SK-N-SH treated with all-trans-retinoic acid at 6 μM for 48 hours (cell line): Measurements from ENCODE around the gene FAM216B.

ENCODE experiments used
- ATAC-seq: fragments of 200-7000 bp; cut with Tn5 transposase; 3 replicates; pipeline ENCODE4 v1.9.1; 2020; ENCODE audit warnings: mild to moderate bottlenecking, moderate library complexity
- BACH2 ChIP-seq: fragments of 250-450 bp; sonication (Bioruptor Pico); IDR thresholded peaks from 2 replicates; pipeline ENCODE4 v1.9.0; 2021; ENCODE audit warnings: mild to moderate bottlenecking, borderline replicate concordance
- CSDC2 ChIP-seq: fragments of 250-450 bp; sonication (Bioruptor Pico); IDR thresholded peaks from 2 replicates; pipeline ENCODE4 v1.5.0; 2020; ENCODE audit warnings: mild to moderate bottlenecking, moderate library complexity
- CSRNP3 ChIP-seq: fragments of 250-450 bp; sonication (Bioruptor Pico); IDR thresholded peaks from 2 replicates; pipeline ENCODE4 v1.5.1; 2021; ENCODE audit warnings: mild to moderate bottlenecking, moderate library complexity
- ESRRG ChIP-seq: fragments of 250-450 bp; sonication (Bioruptor Pico); IDR thresholded peaks from 2 replicates; pipeline ENCODE4 v1.6.1; 2021; ENCODE audit warnings: mild to moderate bottlenecking
- GLIS3 ChIP-seq: fragments of 250-450 bp; sonication (Bioruptor Pico); IDR thresholded peaks from 2 replicates; pipeline ENCODE4 v1.5.0; 2020; ENCODE audit warnings: mild to moderate bottlenecking, moderate library complexity
- ISL1 ChIP-seq: fragments of 250-450 bp; sonication (Bioruptor Pico); IDR thresholded peaks from 2 replicates; pipeline ENCODE4 v2.1.2; 2022; ENCODE audit warnings: mild to moderate bottlenecking, moderate library complexity
- OSR1 ChIP-seq: fragments of 250-450 bp; sonication (Bioruptor Pico); IDR thresholded peaks from 2 replicates; pipeline ENCODE4 v1.8.0; 2022; ENCODE audit warnings: moderate library complexity, mild to moderate bottlenecking, inconsistent platforms
- PATZ1 ChIP-seq: fragments of 250-450 bp; sonication (Bioruptor Pico); IDR thresholded peaks from 2 replicates; pipeline ENCODE4 v1.8.0; 2020; ENCODE audit warnings: mild to moderate bottlenecking, moderate library complexity, borderline replicate concordance
- POU6F1 ChIP-seq: fragments of 250-450 bp; sonication (Bioruptor Pico); IDR thresholded peaks from 2 replicates; pipeline ENCODE4 v1.8.0; 2021; ENCODE audit warnings: low read depth, mild to moderate bottlenecking, moderate library complexity, borderline replicate concordance
- PPARA ChIP-seq: fragments of 250-450 bp; sonication (Bioruptor Pico); IDR thresholded peaks from 2 replicates; pipeline ENCODE4 v1.5.0; 2020; ENCODE audit warnings: mild to moderate bottlenecking, borderline replicate concordance
- RARB ChIP-seq: fragments of 250-450 bp; sonication (Bioruptor Pico); IDR thresholded peaks from 2 replicates; pipeline ENCODE4 v1.8.0; 2021; ENCODE audit warnings: mild to moderate bottlenecking, moderate library complexity
- SNAI2 ChIP-seq: fragments of 250-450 bp; sonication (Bioruptor Pico); IDR thresholded peaks from 2 replicates; pipeline ENCODE4 v1.5.0; 2020; ENCODE audit warnings: mild to moderate bottlenecking, moderate library complexity
- TCF4 ChIP-seq: fragments of 250-450 bp; sonication (Bioruptor Pico); IDR thresholded peaks from 2 replicates; pipeline ENCODE4 v1.8.0; 2021; ENCODE audit warnings: mild to moderate bottlenecking, moderate library complexity, borderline replicate concordance
- TOX ChIP-seq: fragments of 250-450 bp; sonication (Bioruptor Pico); IDR thresholded peaks from 2 replicates; pipeline ENCODE4 v1.8.0; 2021; ENCODE audit warnings: mild to moderate bottlenecking, moderate library complexity, borderline replicate concordance
- TSHZ2 ChIP-seq: fragments of 250-450 bp; sonication (Bioruptor Pico); IDR thresholded peaks from 2 replicates; pipeline ENCODE4 v1.5.0; 2020; ENCODE audit warnings: mild to moderate bottlenecking, moderate library complexity
- ZC3H10 ChIP-seq: fragments of 250-450 bp; sonication (Bioruptor Pico); IDR thresholded peaks from 2 replicates; pipeline ENCODE4 v1.5.1; 2021; ENCODE audit warnings: mild to moderate bottlenecking, moderate library complexity
- ZFP3 ChIP-seq: fragments of 250-450 bp; sonication (Bioruptor Pico); IDR thresholded peaks from 2 replicates; pipeline ENCODE4 v1.5.0; 2020; ENCODE audit warnings: mild to moderate bottlenecking, moderate library complexity
- ZFP30 ChIP-seq: fragments of 450-650 bp; formaldehyde crosslinking; IDR thresholded peaks from 2 replicates; pipeline ENCODE4 v1.5.0; 2022; ENCODE audit warnings: mild to moderate bottlenecking, moderate library complexity
- ZNF70 ChIP-seq: fragments of 450-650 bp; formaldehyde crosslinking; IDR thresholded peaks from 2 replicates; pipeline ENCODE4 v1.5.0; 2020; ENCODE audit warnings: mild to moderate bottlenecking, moderate library complexity
- ZNF8 ChIP-seq: fragments of 450-650 bp; formaldehyde crosslinking; IDR thresholded peaks from 2 replicates; pipeline ENCODE4 v1.5.0; 2020; ENCODE audit warnings: mild to moderate bottlenecking, moderate library complexity

Gene FAM216B

GRCh38 chr13:42735010-42735409 is 46.4 kb upstream of the FAM216B start:
- no peak for TF ChIP-seq ZC3H10
- no peak for TF ChIP-seq BACH2 (CRISPR knock-in tag)
- no peak for TF ChIP-seq ZNF70 (CRISPR knock-in tag)
- TF ChIP-seq ZNF8: no peak
- TF ChIP-seq SNAI2 (CRISPR knock-in tag): no peak
- TF ChIP-seq ISL1 (CRISPR knock-in tag): no peak
- TF ChIP-seq TOX: no peak
- TF ChIP-seq CSDC2 (CRISPR knock-in tag): no peak
- no peak for TF ChIP-seq PATZ1 (CRISPR knock-in tag)
- no peak for TF ChIP-seq TCF4 (CRISPR knock-in tag)
- no peak for TF ChIP-seq RARB (CRISPR knock-in tag)
- TF ChIP-seq ZFP3 (CRISPR knock-in tag): no peak
- TF ChIP-seq POU6F1 (CRISPR knock-in tag): no peak
- TF ChIP-seq ZFP30 (CRISPR knock-in tag): no peak
- TF ChIP-seq GLIS3: no peak
- no peak for TF ChIP-seq ESRRG
- TF ChIP-seq PPARA (CRISPR knock-in tag): no peak
- no peak for TF ChIP-seq CSRNP3 (CRISPR knock-in tag)
- no peak for ATAC-seq

GRCh38 chr13:42740753-42741152 is 40.6 kb upstream of the FAM216B start:
- no peak for TF ChIP-seq RARB (CRISPR knock-in tag)
- TF ChIP-seq PPARA (CRISPR knock-in tag): no peak
- no peak for TF ChIP-seq TSHZ2 (CRISPR knock-in tag)
- TF ChIP-seq CSRNP3 (CRISPR knock-in tag): no peak
- no peak for TF ChIP-seq GLIS3
- TF ChIP-seq OSR1 (CRISPR knock-in tag): no peak
- TF ChIP-seq CSDC2 (CRISPR knock-in tag): no peak
- TF ChIP-seq POU6F1 (CRISPR knock-in tag): no peak
- TF ChIP-seq PATZ1 (CRISPR knock-in tag): no peak
- no peak for TF ChIP-seq ZFP3 (CRISPR knock-in tag)
- TF ChIP-seq BACH2 (CRISPR knock-in tag): no peak
- no peak for TF ChIP-seq ESRRG
- TF ChIP-seq ISL1 (CRISPR knock-in tag): no peak
- no peak for TF ChIP-seq TCF4 (CRISPR knock-in tag)
- no peak for TF ChIP-seq ZC3H10
- no peak for TF ChIP-seq TOX
- no peak for TF ChIP-seq ZNF8
- no peak for TF ChIP-seq SNAI2 (CRISPR knock-in tag)
- no peak for TF ChIP-seq ZFP30 (CRISPR knock-in tag)
- no peak for ATAC-seq
